DOHH2 (cell line): ENCODE measurements around the gene TRPC1.

ENCODE experiments used
- H3F3A ChIP-seq: fragments of 200-600 bp; sonication (generic), shearing (Covaris generic); 2 replicates; pipeline ENCODE4 v1.6.0; 2016; ENCODE audit warnings: antibody characterized with exemption, mild to moderate bottlenecking; ENCODE audit not compliant: control insufficient read depth, insufficient read depth
- H3K27ac ChIP-seq: fragments of 200-600 bp; sonication (generic); 2 replicates; pipeline ENCODE4 v1.5.1; 2014; ENCODE audit warnings: low read depth, mild to moderate bottlenecking, low read length, moderate library complexity
- H3K27me3 ChIP-seq: fragments of 200-600 bp; sonication (generic); 2 replicates; pipeline ENCODE4 v1.6.1; 2014; ENCODE audit warnings: mild to moderate bottlenecking, low read length, mixed read lengths; ENCODE audit not compliant: control insufficient read depth
- H3K36me3 ChIP-seq: fragments of 200-600 bp; sonication (generic); 2 replicates; pipeline ENCODE4 v1.6.1; 2014; ENCODE audit warnings: mild to moderate bottlenecking, low read length, moderate library complexity, mixed read lengths; ENCODE audit not compliant: control insufficient read depth
- H3K4me1 ChIP-seq: fragments of 200-600 bp; sonication (generic); 2 replicates; pipeline ENCODE4 v1.6.1; 2014; ENCODE audit warnings: mild to moderate bottlenecking, low read length, mixed read lengths; ENCODE audit not compliant: control insufficient read depth
- H3K4me2 ChIP-seq: fragments of 200-600 bp; sonication (generic); 2 replicates; pipeline ENCODE4 v1.6.0; 2014; ENCODE audit warnings: mild to moderate bottlenecking, low read length, moderate library complexity
- H3K4me3 ChIP-seq: fragments of 200-600 bp; sonication (generic); 2 replicates; pipeline ENCODE4 v1.5.1; 2014; ENCODE audit warnings: mild to moderate bottlenecking, low read length, mixed read lengths
- H3K79me2 ChIP-seq: fragments of 200-600 bp; sonication (generic); 2 replicates; pipeline ENCODE4 v1.6.1; 2014; ENCODE audit warnings: mild to moderate bottlenecking, low read length, mixed read lengths; ENCODE audit not compliant: control insufficient read depth
- H3K9me2 ChIP-seq: fragments of 200-600 bp; sonication (generic); replicated peaks from 2 replicates; pipeline ENCODE4 v1.6.1; 2014; ENCODE audit warnings: mild to moderate bottlenecking, low read length, mixed read lengths; ENCODE audit not compliant: control insufficient read depth
- H3K9me3 ChIP-seq: fragments of 200-600 bp; sonication (generic); 2 replicates; pipeline ENCODE4 v1.6.1; 2014; ENCODE audit warnings: antibody characterized with exemption, low read length, mixed read lengths; ENCODE audit not compliant: control insufficient read depth, insufficient read depth
- H4K20me1 ChIP-seq: fragments of 200-600 bp; sonication (generic); 2 replicates; pipeline ENCODE4 v1.6.0; 2014; ENCODE audit warnings: low read depth, mild to moderate bottlenecking, antibody characterized with exemption, low read length, moderate library complexity; ENCODE audit not compliant: control insufficient read depth, insufficient read depth
- EZH2phosphoT487 ChIP-seq: fragments of 200-600 bp; sonication (generic); IDR thresholded peaks from 2 replicates; pipeline ENCODE4 v1.6.1; 2017; ENCODE audit warnings: borderline replicate concordance, mild to moderate bottlenecking, antibody characterized with exemption, low read length, moderate library complexity, mixed read lengths
- TF ChIP-seq, protein P1 (sequence below): fragments of 200-600 bp; sonication (generic); IDR thresholded peaks from one replicate; pipeline ENCODE4 v1.5.1; 2014; ENCODE audit warnings: antibody characterized with exemption, mild to moderate bottlenecking, low read depth, low read length; ENCODE audit not compliant: poor library complexity, severe bottlenecking

Gene TRPC1

DNA sequence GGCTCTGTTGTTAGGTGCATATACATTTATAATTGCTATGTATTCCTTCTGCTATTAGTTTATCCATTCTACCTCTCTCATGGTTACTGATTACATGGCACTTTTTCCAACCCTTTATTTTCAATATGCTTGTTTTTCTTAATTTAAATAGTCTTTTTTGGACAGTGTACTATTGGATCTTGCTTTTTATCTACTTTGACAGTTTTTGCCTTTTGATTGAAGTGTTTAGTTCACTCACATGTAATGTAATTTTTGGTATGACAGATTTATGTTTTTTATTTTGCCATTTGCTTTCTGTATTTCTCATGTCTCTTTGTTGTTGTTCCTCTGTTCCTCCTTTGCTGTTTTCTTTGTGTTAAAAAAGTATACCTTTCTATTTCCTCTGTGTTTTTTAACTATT, 44.5 kb downstream of the TRPC1 start:
- H3K27ac ChIP-seq: no peak overlapping the region
- TF ChIP-seq EZH2phosphoT487: no peak
- TF ChIP-seq, protein P1, sequence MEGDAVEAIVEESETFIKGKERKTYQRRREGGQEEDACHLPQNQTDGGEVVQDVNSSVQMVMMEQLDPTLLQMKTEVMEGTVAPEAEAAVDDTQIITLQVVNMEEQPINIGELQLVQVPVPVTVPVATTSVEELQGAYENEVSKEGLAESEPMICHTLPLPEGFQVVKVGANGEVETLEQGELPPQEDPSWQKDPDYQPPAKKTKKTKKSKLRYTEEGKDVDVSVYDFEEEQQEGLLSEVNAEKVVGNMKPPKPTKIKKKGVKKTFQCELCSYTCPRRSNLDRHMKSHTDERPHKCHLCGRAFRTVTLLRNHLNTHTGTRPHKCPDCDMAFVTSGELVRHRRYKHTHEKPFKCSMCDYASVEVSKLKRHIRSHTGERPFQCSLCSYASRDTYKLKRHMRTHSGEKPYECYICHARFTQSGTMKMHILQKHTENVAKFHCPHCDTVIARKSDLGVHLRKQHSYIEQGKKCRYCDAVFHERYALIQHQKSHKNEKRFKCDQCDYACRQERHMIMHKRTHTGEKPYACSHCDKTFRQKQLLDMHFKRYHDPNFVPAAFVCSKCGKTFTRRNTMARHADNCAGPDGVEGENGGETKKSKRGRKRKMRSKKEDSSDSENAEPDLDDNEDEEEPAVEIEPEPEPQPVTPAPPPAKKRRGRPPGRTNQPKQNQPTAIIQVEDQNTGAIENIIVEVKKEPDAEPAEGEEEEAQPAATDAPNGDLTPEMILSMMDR: no peak
- no peaks in the 10 kb centered on the region for H3K36me3 ChIP-seq
- no peaks in the 10 kb centered on the region for H3K79me2 ChIP-seq
- H4K20me1 ChIP-seq: no peaks in the 10 kb centered on the region
- H3K4me3 ChIP-seq: no peak overlapping the region
- H3K27me3 ChIP-seq: no peaks in the 10 kb centered on the region
- H3K4me2 ChIP-seq: no peak overlapping the region
- no peaks in the 10 kb centered on the region for H3K4me1 ChIP-seq
- H3K9me3 ChIP-seq: no peaks in the 10 kb centered on the region
- no peaks in the 10 kb centered on the region for H3K9me2 ChIP-seq
- H3F3A ChIP-seq: no peaks in the 10 kb centered on the region

DNA sequence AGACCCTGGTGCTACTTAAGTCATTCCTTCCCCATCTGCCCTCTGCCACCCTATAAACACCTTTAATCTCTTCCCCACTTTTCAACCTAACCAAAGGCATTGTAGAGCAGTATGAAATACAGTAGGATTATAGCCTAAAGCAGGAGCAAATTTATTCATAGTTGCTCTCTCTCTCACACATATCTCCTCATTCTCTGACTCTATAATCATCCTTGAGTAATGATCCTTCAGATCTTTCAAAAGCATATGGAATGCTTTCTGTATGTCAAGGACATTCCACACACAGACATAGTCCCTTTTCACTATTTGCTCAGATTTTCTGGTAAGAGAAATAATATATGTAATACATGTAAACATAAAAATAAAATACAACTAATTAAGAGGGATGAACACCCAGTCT, 54.1 kb downstream of the TRPC1 start:
- TF ChIP-seq, protein P1: no peak
- TF ChIP-seq EZH2phosphoT487: no peak
- H3K9me3 ChIP-seq: no peaks in the 10 kb centered on the region
- no peak overlapping the region for H3K4me2 ChIP-seq
- H4K20me1 ChIP-seq: no peaks in the 10 kb centered on the region
- H3K36me3 ChIP-seq: no peaks in the 10 kb centered on the region
- H3K4me3 ChIP-seq: no peak overlapping the region
- H3K27ac ChIP-seq: no peak overlapping the region
- H3K9me2 ChIP-seq: no peaks in the 10 kb centered on the region
- no peaks in the 10 kb centered on the region for H3K27me3 ChIP-seq
- H3K79me2 ChIP-seq: no peaks in the 10 kb centered on the region
- no peaks in the 10 kb centered on the region for H3F3A ChIP-seq
- no peaks in the 10 kb centered on the region for H3K4me1 ChIP-seq

DNA sequence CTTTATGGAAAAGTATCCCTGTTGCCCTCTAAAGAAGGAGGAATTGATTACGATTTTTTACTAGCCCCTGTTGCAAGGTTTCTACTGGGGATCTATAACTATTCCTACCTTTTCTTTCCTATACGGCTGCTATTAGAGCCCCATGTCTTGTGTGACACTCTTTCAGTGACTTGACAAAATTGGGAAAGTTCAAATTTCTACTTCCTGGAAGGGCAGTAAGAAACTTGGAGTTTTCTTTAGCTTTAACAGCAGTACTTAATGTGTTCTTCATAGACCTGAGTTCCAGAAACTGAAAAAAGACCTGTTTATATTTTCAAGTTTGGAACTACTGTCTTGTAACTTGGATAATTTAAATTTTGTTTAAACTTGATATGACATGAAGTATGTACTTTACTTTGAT, 54.7 kb downstream of the TRPC1 start:
- no peaks in the 10 kb centered on the region for H3F3A ChIP-seq
- no peaks in the 10 kb centered on the region for H3K79me2 ChIP-seq
- H4K20me1 ChIP-seq: no peaks in the 10 kb centered on the region
- no peak overlapping the region for H3K4me3 ChIP-seq
- no peak overlapping the region for H3K4me2 ChIP-seq
- H3K27me3 ChIP-seq: no peaks in the 10 kb centered on the region
- H3K27ac ChIP-seq: no peak overlapping the region
- no peaks in the 10 kb centered on the region for H3K4me1 ChIP-seq
- H3K36me3 ChIP-seq: no peaks in the 10 kb centered on the region
- TF ChIP-seq EZH2phosphoT487: no peak
- TF ChIP-seq, protein P1: no peak
- H3K9me2 ChIP-seq: no peaks in the 10 kb centered on the region
- H3K9me3 ChIP-seq: no peaks in the 10 kb centered on the region

DNA sequence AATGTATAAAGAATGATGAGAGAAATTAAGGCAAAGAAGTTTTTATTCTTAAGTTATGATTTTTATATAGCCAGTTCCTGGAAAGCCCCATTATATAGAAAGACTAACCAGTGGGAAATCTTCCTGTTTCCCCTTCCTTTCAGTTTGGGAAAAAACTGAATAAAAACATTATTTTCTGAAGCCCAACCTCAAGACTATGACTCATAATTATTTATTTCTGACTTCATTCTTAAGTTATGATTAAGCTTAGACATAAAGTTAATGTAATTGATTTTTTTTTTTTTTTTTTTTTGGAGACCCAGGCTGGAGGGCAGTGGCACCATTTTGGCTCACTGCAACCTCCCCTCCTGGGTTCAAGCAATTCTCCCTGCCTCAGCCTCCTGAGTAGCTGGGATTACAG, 55.8 kb downstream of the TRPC1 start:
- no peak for TF ChIP-seq EZH2phosphoT487
- TF ChIP-seq, protein P1: no peak
- Histone ChIP-seq H3K4me3 (no peak overlapping the region), H4K20me1 (no peaks in the 10 kb centered on the region), H3K36me3 (no peaks in the 10 kb centered on the region), H3F3A (no peaks in the 10 kb centered on the region), H3K27me3 (no peaks in the 10 kb centered on the region), H3K79me2 (no peaks in the 10 kb centered on the region), H3K9me2 (no peaks in the 10 kb centered on the region), H3K4me2 (no peak overlapping the region), H3K27ac (no peak overlapping the region), H3K9me3 (no peaks in the 10 kb centered on the region), H3K4me1 (no peaks in the 10 kb centered on the region)
